ENCODE measurements around the gene CD207. TPM values are rescaled to one million over a fixed set of nuclear protein-coding genes. Genes with fewer than 3 reads are reported as not detected.

The CD207 gene
- total RNA-seq, 1 experiment from 2014 or later: 1.1 TPM

GRCh38 chr2:70842401-70842800 is 6.8 kb upstream of the CD207 start:
- ChIA-PET POLR2A (ENCODE audit: low non-redundant PET) (interaction anchor here (0.6 kb wide), 1 partner anchor 384 kb away, joined by 4 read pairs; no protein-coding TSS in a partner anchor), CTCF (no interaction called here)
- Histone ChIP-seq H3K9me3 (ENCODE audit: low read depth, low read length, poor library complexity, severe bottlenecking) (no peaks in the 10 kb centered on the region), H3K4me3 (ENCODE audit: low read depth, low read length, poor library complexity, severe bottlenecking) (no peak overlapping the region), H3K36me3 (ENCODE audit: insufficient read depth, low read length, poor library complexity, severe bottlenecking) (no peaks in the 10 kb centered on the region), H3K4me1 (ENCODE audit: insufficient read depth, low read length, poor library complexity, severe bottlenecking) (no peaks in the 10 kb centered on the region), H3K27me3 (replicated peaks; ENCODE audit: insufficient read depth, low read depth, low read length, poor library complexity) (no peaks in the 10 kb centered on the region), H3K27ac (ENCODE audit: low read depth, low read length, poor library complexity, severe bottlenecking) (no peak overlapping the region)
- intact Hi-C loops (cut with micrococcal nuclease; ENCODE audit: unreplicated experiment): no loop called here
- TF ChIP-seq CTCF (conservative IDR thresholded peaks at IDR 0.05; ENCODE audit: low read depth, low read length): no peak
- TF ChIP-seq EZH2 (IDR thresholded peaks at IDR 0.05; ENCODE audit: borderline replicate concordance, low read depth, low read length, poor library complexity, severe bottlenecking): no peak
- no peak for DNase-seq (ENCODE audit: low spot score)
- BruUV-seq (replicated peaks): no TSS peak

GRCh38 chr2:70837980-70838925 is 2.6 kb upstream of the CD207 start:
- no peaks in the 10 kb centered on the region for H3K36me3 ChIP-seq (ENCODE audit: insufficient read depth, low read length, poor library complexity, severe bottlenecking)
- no peaks in the 10 kb centered on the region for H3K4me1 ChIP-seq (ENCODE audit: insufficient read depth, low read length, poor library complexity, severe bottlenecking)
- no peak for DNase-seq (ENCODE audit: low spot score)
- no peak overlapping the region for H3K27ac ChIP-seq (ENCODE audit: low read depth, low read length, poor library complexity, severe bottlenecking)
- ChIA-PET POLR2A (ENCODE audit: low non-redundant PET) (no interaction called here), CTCF (no interaction called here)
- H3K27me3 ChIP-seq (replicated peaks; ENCODE audit: insufficient read depth, low read depth, low read length, poor library complexity): no peaks in the 10 kb centered on the region
- H3K4me3 ChIP-seq (ENCODE audit: low read depth, low read length, poor library complexity, severe bottlenecking): no peak overlapping the region
- no peaks in the 10 kb centered on the region for H3K9me3 ChIP-seq (ENCODE audit: low read depth, low read length, poor library complexity, severe bottlenecking)
- no peak for TF ChIP-seq CTCF (conservative IDR thresholded peaks at IDR 0.05; ENCODE audit: low read depth, low read length)
- TF ChIP-seq EZH2 (IDR thresholded peaks at IDR 0.05; ENCODE audit: borderline replicate concordance, low read depth, low read length, poor library complexity, severe bottlenecking): no peak
- no TSS peak for BruUV-seq (replicated peaks)
- intact Hi-C loops (cut with micrococcal nuclease; ENCODE audit: unreplicated experiment): no loop called here

GRCh38 chr2:70834881-70835280 is 735 bp downstream of the CD207 start:
- ChIA-PET POLR2A (ENCODE audit: low non-redundant PET) (no interaction called here), CTCF (no interaction called here)
- H3K27me3 ChIP-seq (replicated peaks; ENCODE audit: insufficient read depth, low read depth, low read length, poor library complexity): no peaks in the 10 kb centered on the region
- no peak overlapping the region for H3K4me3 ChIP-seq (ENCODE audit: low read depth, low read length, poor library complexity, severe bottlenecking)
- TF ChIP-seq EZH2 (IDR thresholded peaks at IDR 0.05; ENCODE audit: borderline replicate concordance, low read depth, low read length, poor library complexity, severe bottlenecking): no peak
- TF ChIP-seq CTCF (conservative IDR thresholded peaks at IDR 0.05; ENCODE audit: low read depth, low read length): no peak
- H3K36me3 ChIP-seq (ENCODE audit: insufficient read depth, low read length, poor library complexity, severe bottlenecking): no peaks in the 10 kb centered on the region
- H3K4me1 ChIP-seq (ENCODE audit: insufficient read depth, low read length, poor library complexity, severe bottlenecking): no peaks in the 10 kb centered on the region
- no peak overlapping the region for H3K27ac ChIP-seq (ENCODE audit: low read depth, low read length, poor library complexity, severe bottlenecking)
- no peak for DNase-seq (ENCODE audit: low spot score)
- no TSS peak for BruUV-seq (replicated peaks)
- intact Hi-C loops (cut with micrococcal nuclease; ENCODE audit: unreplicated experiment): no loop called here
- H3K9me3 ChIP-seq (ENCODE audit: low read depth, low read length, poor library complexity, severe bottlenecking): no peaks in the 10 kb centered on the region

All from A673 (cell line).